CD4-positive, alpha-beta T cell (primary cell): ENCODE data around the gene ARVCF. TPM values are rescaled to one million over a fixed set of nuclear protein-coding genes. Genes with fewer than 3 reads are reported as not detected.

ENCODE experiments used
- ATAC-seq: fragments of 200-7000 bp; cut with Tn5 transposase; one replicate; pipeline ENCODE4 v1.10.0; 2022; ENCODE audit warnings: mild to moderate bottlenecking; ENCODE audit not compliant: poor library complexity
- CTCF ChIA-PET: fragments of 350-600 bp; sonication (Branson Sonifier 250); formaldehyde crosslinking; loops from one replicate; lab custom pipeline; 2021; ENCODE audit warnings: antibody characterized with exemption, inconsistent platforms; lab: Charles Lee
- POLR2A ChIA-PET: fragments of 350-600 bp; sonication (Branson Sonifier 250); formaldehyde crosslinking; loops from one replicate; lab custom pipeline; 2021; ENCODE audit warnings: antibody characterized with exemption, inconsistent platforms; lab: Charles Lee
- DNase-seq, 14 experiments: peaks; one replicate each; pipeline ENCODE4 v3.0.0-alpha.2; 2013 to 2020; ENCODE audit warnings: mixed read lengths in 2 of 14
- H3K27ac ChIP-seq, 2 donors: one replicate each; pipeline versions ENCODE4 v1.5.1 to v1.7.0; 2013; ENCODE audit warnings: low read length in 2 of 2, low read depth in 1 of 2, mild to moderate bottlenecking in 1 of 2
- H3K27me3 ChIP-seq, 2 experiments: 1 replicate in 1 of 2; 2 replicates in 1 of 2; pipeline versions ENCODE4 v1.6.1 to v1.7.0; 2013; ENCODE audit warnings: low read length in 2 of 2, control low read depth in 1 of 2, mild to moderate bottlenecking in 1 of 2, moderate library complexity in 1 of 2; ENCODE audit not compliant: insufficient read depth in 2 of 2, control insufficient read depth in 1 of 2
- H3K36me3 ChIP-seq: one replicate; pipeline ENCODE4 v1.6.1; 2013; ENCODE audit warnings: low read length, control low read depth; ENCODE audit not compliant: insufficient read depth
- H3K4me1 ChIP-seq: one replicate; pipeline ENCODE4 v1.6.1; 2013; ENCODE audit warnings: low read length, control low read depth; ENCODE audit not compliant: insufficient read depth
- H3K4me3 ChIP-seq: one replicate; pipeline ENCODE4 v1.5.1; 2013; ENCODE audit warnings: mild to moderate bottlenecking, low read length, moderate library complexity
- H3K9me3 ChIP-seq, 2 experiments: 1 replicate in 1 of 2; 2 replicates in 1 of 2; pipeline versions ENCODE4 v1.6.1 to v1.7.0; 2013; ENCODE audit warnings: low read length in 2 of 2, mild to moderate bottlenecking in 2 of 2, control low read depth in 1 of 2, moderate library complexity in 1 of 2; ENCODE audit not compliant: control insufficient read depth in 1 of 2, insufficient read depth in 1 of 2
- H3K27ac Mint-ChIP-seq: one replicate; pipeline ENCODE4 v1.8.0; 2020; ENCODE audit warnings: mixed read lengths
- H3K27me3 Mint-ChIP-seq: one replicate; pipeline ENCODE4 v1.8.0; 2021; ENCODE audit warnings: mixed read lengths
- H3K36me3 Mint-ChIP-seq: one replicate; pipeline ENCODE4 v1.8.0; 2021; ENCODE audit warnings: low read depth, mixed read lengths
- H3K4me1 Mint-ChIP-seq: one replicate; pipeline ENCODE4 v1.8.0; 2021; ENCODE audit warnings: low read depth, mixed read lengths
- H3K4me3 Mint-ChIP-seq: one replicate; pipeline ENCODE4 v1.8.0; 2020; ENCODE audit warnings: mild to moderate bottlenecking, mixed read lengths
- H3K9me3 Mint-ChIP-seq: one replicate; pipeline ENCODE4 v1.8.0; 2020; ENCODE audit warnings: mixed read lengths
- intact Hi-C, 2 experiments: fragments of 100-400 bp; cut with DNase I in 1 of 2; cut with micrococcal nuclease in 1 of 2; formaldehyde crosslinking; loops; one replicate each; pipeline versions ENCODE4 v1.15.1 to v1.9.0; 2023 to 2025; cut with DNase I, micrococcal nuclease
- total RNA-seq, 174 experiments: library from RNA in 2 of 174; stranded (reverse) in 2 of 174; gene quantifications; one replicate each; pipeline ENCODE4 v1.2.3 and lab custom pipeline; 2021 to 2026
- TF ChIP-seq, protein P1 (sequence below): fragments of 200-600 bp; IDR thresholded peaks from one replicate; pipeline ENCODE4 v1.8.0; 2022; ENCODE audit warnings: antibody characterized with exemption, mild to moderate bottlenecking

Gene ARVCF
- total RNA-seq, 2 experiments from 2014 or later: 2.2 to 2.5 TPM

- DNase-seq: no peak
- Mint-ChIP-seq H3K4me1 (peaks cover 16% of the 10 kb centered on the region), H3K27me3 (no peaks in the 10 kb centered on the region), H3K27ac (no peak overlapping the region), H3K4me3 (no peak overlapping the region), H3K36me3 (no peaks in the 10 kb centered on the region), H3K9me3 (no peaks in the 10 kb centered on the region)
- Histone ChIP-seq H3K36me3 (no peaks in the 10 kb centered on the region), H3K4me3 (no peak overlapping the region), H3K27me3 (no peaks in the 10 kb centered on the region), H3K4me1 (peaks cover 18% of the 10 kb centered on the region), H3K27ac (no peak overlapping the region), H3K9me3 (no peaks in the 10 kb centered on the region)
- ChIA-PET CTCF (no interaction called here), POLR2A (interaction anchor here (0.6 kb wide), 1 partner anchor 694 kb away, joined by 5 read pairs; no protein-coding TSS in a partner anchor)
- TF ChIP-seq, protein P1, sequence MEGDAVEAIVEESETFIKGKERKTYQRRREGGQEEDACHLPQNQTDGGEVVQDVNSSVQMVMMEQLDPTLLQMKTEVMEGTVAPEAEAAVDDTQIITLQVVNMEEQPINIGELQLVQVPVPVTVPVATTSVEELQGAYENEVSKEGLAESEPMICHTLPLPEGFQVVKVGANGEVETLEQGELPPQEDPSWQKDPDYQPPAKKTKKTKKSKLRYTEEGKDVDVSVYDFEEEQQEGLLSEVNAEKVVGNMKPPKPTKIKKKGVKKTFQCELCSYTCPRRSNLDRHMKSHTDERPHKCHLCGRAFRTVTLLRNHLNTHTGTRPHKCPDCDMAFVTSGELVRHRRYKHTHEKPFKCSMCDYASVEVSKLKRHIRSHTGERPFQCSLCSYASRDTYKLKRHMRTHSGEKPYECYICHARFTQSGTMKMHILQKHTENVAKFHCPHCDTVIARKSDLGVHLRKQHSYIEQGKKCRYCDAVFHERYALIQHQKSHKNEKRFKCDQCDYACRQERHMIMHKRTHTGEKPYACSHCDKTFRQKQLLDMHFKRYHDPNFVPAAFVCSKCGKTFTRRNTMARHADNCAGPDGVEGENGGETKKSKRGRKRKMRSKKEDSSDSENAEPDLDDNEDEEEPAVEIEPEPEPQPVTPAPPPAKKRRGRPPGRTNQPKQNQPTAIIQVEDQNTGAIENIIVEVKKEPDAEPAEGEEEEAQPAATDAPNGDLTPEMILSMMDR: no peak
- intact Hi-C loops: loop anchor here (5.0 kb wide), 2 partner anchors 54 to 139 kb away; no protein-coding TSS in a partner anchor
- no peak for ATAC-seq
Measured at GRCh38 chr22:19973551-19974267, 42.9 kb downstream of the ARVCF start.

DNA sequence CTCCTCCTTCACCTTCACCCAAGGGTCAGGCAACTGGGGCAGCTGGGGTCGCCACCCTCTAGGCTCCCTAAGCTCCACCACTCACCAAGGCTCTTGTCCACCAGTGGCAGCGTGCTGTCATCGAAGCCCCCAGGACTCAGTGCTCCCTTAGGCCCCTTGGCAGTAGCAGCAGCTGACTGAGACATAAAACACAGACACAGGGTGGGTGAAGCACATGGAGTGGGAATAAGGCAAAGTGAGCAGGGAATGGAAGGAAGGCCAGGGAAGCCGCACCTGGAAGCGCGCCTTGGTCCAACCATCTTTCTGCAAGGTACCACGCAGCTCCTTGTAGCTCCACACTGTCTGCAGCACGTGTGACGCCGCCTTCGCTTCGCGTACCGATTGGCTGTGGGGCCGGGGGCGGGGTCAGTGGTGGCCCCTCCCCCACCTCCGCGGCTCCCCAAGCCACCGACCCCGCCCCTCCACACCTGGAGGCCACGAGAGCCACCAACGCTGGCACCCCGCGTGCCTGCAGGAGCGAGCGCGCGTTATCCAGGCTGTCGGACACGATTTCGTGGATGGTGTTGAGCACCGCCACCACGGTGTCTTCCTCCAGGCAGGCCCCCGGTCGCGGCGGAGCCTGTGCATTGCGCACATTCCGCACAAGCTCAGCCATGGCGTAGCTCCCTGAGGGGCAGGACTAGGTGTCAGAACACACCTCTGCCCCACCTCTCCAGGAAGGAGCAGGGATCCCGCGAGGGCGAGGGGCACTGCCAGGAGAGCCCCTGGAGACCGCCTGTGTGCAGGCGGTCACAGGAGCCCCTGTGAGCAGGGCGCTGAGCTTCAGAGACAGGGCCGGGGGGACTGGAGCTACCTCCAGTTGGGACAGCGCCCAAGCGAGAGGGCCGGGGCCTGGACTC lies 43.7 kb downstream of the ARVCF start:
- no peak overlapping the region for H3K4me3 Mint-ChIP-seq
- ChIA-PET CTCF (no interaction called here), POLR2A (interaction anchor here (0.6 kb wide), 1 partner anchor 693 kb away, joined by 5 read pairs; no protein-coding TSS in a partner anchor)
- peaks cover 16% of the 10 kb centered on the region for H3K4me1 Mint-ChIP-seq
- intact Hi-C loops: loop anchor here (5.0 kb wide), 2 partner anchors 54 to 139 kb away; no protein-coding TSS in a partner anchor
- Histone ChIP-seq H3K9me3 (no peaks in the 10 kb centered on the region), H3K4me1 (peaks cover 18% of the 10 kb centered on the region), H3K4me3 (no peak overlapping the region), H3K27ac (no peak overlapping the region), H3K27me3 (no peaks in the 10 kb centered on the region), H3K36me3 (peaks cover 5% of the 10 kb centered on the region)
- DNase-seq (no peak), ATAC-seq (no peak)
- H3K27ac Mint-ChIP-seq: no peak overlapping the region
- H3K27me3 Mint-ChIP-seq: no peaks in the 10 kb centered on the region
- TF ChIP-seq, protein P1: no peak
- peaks cover under 1% of the 10 kb centered on the region for H3K36me3 Mint-ChIP-seq
- no peaks in the 10 kb centered on the region for H3K9me3 Mint-ChIP-seq

DNA sequence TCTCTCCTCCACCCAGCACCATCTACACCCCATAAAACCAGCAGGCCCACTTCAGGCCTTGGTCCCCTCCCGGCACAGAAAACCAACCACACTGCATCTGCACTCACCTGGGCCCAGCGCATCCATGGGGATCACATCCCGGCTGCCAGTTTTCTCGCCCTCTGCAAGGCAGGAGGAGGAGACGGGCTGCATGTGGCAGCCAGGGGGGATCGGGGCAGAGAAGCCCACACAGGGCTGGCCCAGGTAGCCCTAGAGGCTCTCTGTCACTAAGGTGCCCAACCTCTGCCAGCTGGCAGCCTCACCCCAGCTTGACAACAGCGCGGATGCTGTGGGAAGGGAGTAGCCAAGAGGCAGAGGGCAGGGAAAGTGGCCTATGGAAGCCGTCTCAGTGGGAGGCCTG lies 44.4 kb downstream of the ARVCF start:
- Mint-ChIP-seq H3K4me1 (peaks cover 16% of the 10 kb centered on the region), H3K4me3 (no peak overlapping the region), H3K27me3 (no peaks in the 10 kb centered on the region), H3K27ac (no peak overlapping the region), H3K36me3 (peaks cover 5% of the 10 kb centered on the region), H3K9me3 (no peaks in the 10 kb centered on the region)
- no peaks in the 10 kb centered on the region for H3K27me3 ChIP-seq
- TF ChIP-seq, protein P1: no peak
- intact Hi-C loops: loop anchor here (5.0 kb wide), 2 partner anchors 55 to 140 kb away; no protein-coding TSS in a partner anchor
- POLR2A ChIA-PET: no interaction called here
- no peaks in the 10 kb centered on the region for H3K9me3 ChIP-seq
- CTCF ChIA-PET: interaction anchor here (2.4 kb wide), 1 partner anchor 157 kb away, joined by 22 read pairs; no protein-coding TSS in a partner anchor
- H3K36me3 ChIP-seq: peaks cover 10% of the 10 kb centered on the region
- DNase-seq: no peak
- no peak for ATAC-seq
- H3K4me1 ChIP-seq: peaks cover 18% of the 10 kb centered on the region
- no peak overlapping the region for H3K4me3 ChIP-seq
- H3K27ac ChIP-seq: no peak overlapping the region
